SH-SY5Y (cell line): ENCODE measurements around the gene LMCD1.

Source experiments
- GATA2 ChIP-seq: IDR thresholded peaks from 2 replicates; pipeline ENCODE4 v1.6.1; 2011; ENCODE audit warnings: mild to moderate bottlenecking, low read depth, low read length
- GATA3 ChIP-seq: IDR thresholded peaks from 2 replicates; pipeline ENCODE4 v1.6.1; 2011; ENCODE audit warnings: low read depth, mild to moderate bottlenecking, low read length, moderate library complexity

- TF ChIP-seq GATA2 (no peak), GATA3 (no peak)
Observed at GRCh38 chr3:8490079-8490552, 11.5 kb upstream of the LMCD1 start.
